ENCODE data around the gene ETS1.
"Not testable (repeated sequence)": the region's sequence is repeated elsewhere in the genome, so short reads cannot be mapped to it uniquely, and the experiment has no call there.

ETS1 gene

DNA sequence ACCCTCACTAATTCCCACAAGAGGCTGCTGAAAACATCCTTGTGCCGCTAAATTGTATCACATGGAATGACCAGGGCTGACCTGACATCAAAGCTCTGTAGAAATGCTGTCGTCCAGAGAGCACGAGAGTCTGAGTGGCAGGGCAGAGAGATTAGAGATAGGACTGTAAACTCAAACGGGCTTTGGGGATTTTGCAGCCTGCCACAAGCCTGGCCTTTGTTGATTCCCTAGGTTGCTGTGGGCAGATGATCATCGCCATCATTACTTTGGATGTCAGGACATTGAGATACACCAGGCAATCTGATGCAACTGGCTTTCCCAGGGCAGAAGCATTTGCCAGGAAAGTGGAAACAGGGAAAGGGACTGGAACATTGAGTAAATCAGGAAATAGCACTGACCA lies 131.6 kb downstream of the ETS1 start:
- ChIA-PET CTCF (no interaction called here), POLR2A (no interaction called here)

DNA sequence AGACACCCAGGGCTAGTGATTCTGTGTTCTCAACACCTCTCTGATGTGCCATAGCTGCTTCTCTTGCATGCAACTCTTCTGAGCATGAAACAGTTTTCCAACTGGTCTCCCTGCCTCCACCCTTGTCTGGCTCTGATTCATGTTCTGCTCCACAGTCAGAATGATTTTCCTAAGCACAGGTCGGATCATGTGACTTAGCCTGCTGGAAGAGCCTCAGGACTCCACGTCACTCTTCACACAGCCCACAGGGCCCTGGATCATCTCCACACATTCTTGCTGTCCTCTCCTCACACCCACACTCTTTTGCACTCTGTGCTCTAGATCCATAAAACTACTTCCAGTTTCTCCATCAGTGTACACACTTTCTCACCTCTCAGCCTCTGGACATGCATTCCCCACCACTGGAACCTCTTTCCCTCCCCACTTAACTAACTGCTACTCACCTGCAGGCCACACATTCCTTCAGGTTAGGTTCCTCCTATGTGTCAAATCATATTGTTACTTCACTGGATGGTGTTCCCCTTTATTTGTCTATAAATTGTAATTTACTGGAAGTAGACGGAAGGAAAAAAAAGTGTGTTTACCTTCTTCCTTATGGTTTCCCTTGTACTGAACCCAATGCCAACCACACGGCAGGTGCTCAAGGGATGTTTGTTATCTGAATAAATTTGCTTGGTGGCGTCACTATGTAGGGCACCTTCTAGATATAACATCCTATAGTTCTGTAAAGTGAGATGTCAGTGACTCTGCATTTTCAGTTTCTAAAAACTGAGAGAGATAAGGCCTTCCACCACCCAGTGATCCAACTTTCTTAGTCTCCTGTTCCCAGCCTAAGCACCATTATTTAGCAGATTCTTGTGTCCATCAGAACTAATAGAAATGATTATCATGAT lies 133.7 kb downstream of the ETS1 start:
- POLR2A ChIA-PET, result no interaction called here
- no peak for TF ChIP-seq CTBP1 (IDR thresholded peaks at IDR 0.05; ENCODE audit: borderline replicate concordance)
- no peak for TF ChIP-seq ELF4 (IDR thresholded peaks at IDR 0.05)
- TF ChIP-seq LEF1 (IDR thresholded peaks at IDR 0.05; ENCODE audit: borderline replicate concordance), result no peak
- TF ChIP-seq TARDBP (IDR thresholded peaks at IDR 0.05), result no peak
- TF ChIP-seq FOXM1 (IDR thresholded peaks at IDR 0.05; ENCODE audit: borderline replicate concordance), result no peak
- TF ChIP-seq, protein P1, sequence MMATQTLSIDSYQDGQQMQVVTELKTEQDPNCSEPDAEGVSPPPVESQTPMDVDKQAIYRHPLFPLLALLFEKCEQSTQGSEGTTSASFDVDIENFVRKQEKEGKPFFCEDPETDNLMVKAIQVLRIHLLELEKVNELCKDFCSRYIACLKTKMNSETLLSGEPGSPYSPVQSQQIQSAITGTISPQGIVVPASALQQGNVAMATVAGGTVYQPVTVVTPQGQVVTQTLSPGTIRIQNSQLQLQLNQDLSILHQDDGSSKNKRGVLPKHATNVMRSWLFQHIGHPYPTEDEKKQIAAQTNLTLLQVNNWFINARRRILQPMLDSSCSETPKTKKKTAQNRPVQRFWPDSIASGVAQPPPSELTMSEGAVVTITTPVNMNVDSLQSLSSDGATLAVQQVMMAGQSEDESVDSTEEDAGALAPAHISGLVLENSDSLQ (IDR thresholded peaks at IDR 0.05), result no peak
- no peak for TF ChIP-seq FOXK2 (IDR thresholded peaks at IDR 0.05)
- no peak for TF ChIP-seq NFRKB (IDR thresholded peaks at IDR 0.05)
- no peak for TF ChIP-seq FOXA1 (IDR thresholded peaks at IDR 0.05)
- TF ChIP-seq SP1 (IDR thresholded peaks at IDR 0.05), result no peak
- no peak for TF ChIP-seq HDGF (IDR thresholded peaks at IDR 0.05; ENCODE audit: borderline replicate concordance)
- no peak for TF ChIP-seq BHLHE40 (IDR thresholded peaks at IDR 0.05; ENCODE audit: borderline replicate concordance)
- no peak for DNase-seq (ENCODE audit: extremely low spot score)
- CTCF ChIA-PET, result no interaction called here

More for the DNA sequence above, 131.6 kb downstream of the ETS1 start:
- TF ChIP-seq ZNF384 (IDR thresholded peaks at IDR 0.05) (no peak), ARNT (IDR thresholded peaks at IDR 0.05) (no peak), L3MBTL2 (conservative IDR thresholded peaks at IDR 0.05) (no peak), NFRKB (IDR thresholded peaks at IDR 0.05) (no peak), SUZ12 (IDR thresholded peaks at IDR 0.05) (no peak)
- DNase-seq (ENCODE audit: extremely low spot score), result no peak

DNA sequence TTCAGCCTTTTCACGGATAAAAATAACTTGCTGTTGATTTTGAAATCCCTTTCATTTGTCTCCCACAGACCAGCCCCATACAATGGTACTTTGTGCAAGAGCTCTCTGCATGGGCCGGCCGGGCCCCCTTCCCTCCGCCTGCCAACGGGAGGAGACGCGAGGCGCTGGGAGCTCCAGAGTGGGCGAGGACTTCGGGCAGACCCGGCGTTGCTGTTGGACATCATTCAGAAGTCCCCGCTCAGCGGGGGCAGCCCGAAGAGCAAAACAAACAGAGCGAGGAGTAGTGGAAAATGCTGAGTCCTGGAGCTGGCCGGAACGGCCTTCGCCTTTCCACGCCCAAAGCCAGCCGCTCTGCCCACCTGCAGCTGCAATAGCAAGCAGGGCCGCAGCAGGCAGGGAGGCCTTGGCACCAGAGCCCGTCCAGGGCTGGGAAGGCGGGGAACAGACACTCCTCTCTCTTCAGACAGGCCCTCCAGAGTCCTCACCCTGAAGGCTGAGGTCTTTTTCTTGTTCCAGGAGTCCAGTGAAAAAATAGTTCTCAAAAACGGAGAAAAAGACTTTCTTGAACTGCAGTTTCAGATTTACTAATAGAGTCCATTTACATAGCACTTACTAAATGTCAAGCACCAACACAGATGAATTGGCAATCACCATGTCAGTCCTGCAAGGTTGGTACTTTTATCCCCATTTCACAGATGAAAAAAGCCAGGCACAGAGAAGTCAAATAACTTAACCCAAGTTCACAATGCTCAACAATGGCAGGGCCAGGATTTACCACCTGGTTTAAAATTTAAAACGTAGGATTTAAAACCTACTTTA lies 135.5 kb downstream of the ETS1 start:
- DNase-seq (ENCODE audit: extremely low spot score), result no peak
- TF ChIP-seq BHLHE40 (IDR thresholded peaks at IDR 0.05; ENCODE audit: borderline replicate concordance) (no peak), SP1 (IDR thresholded peaks at IDR 0.05) (no peak), ARNT (IDR thresholded peaks at IDR 0.05) (no peak), FOXM1 (IDR thresholded peaks at IDR 0.05; ENCODE audit: borderline replicate concordance) (no peak), HDGF (IDR thresholded peaks at IDR 0.05; ENCODE audit: borderline replicate concordance) (no peak), ELF4 (IDR thresholded peaks at IDR 0.05) (no peak), ZNF384 (IDR thresholded peaks at IDR 0.05) (no peak), CTBP1 (IDR thresholded peaks at IDR 0.05; ENCODE audit: borderline replicate concordance) (no peak)
- TF ChIP-seq, protein P1 (IDR thresholded peaks at IDR 0.05), result no peak
- ChIA-PET CTCF (no interaction called here), POLR2A (no interaction called here)

DNA sequence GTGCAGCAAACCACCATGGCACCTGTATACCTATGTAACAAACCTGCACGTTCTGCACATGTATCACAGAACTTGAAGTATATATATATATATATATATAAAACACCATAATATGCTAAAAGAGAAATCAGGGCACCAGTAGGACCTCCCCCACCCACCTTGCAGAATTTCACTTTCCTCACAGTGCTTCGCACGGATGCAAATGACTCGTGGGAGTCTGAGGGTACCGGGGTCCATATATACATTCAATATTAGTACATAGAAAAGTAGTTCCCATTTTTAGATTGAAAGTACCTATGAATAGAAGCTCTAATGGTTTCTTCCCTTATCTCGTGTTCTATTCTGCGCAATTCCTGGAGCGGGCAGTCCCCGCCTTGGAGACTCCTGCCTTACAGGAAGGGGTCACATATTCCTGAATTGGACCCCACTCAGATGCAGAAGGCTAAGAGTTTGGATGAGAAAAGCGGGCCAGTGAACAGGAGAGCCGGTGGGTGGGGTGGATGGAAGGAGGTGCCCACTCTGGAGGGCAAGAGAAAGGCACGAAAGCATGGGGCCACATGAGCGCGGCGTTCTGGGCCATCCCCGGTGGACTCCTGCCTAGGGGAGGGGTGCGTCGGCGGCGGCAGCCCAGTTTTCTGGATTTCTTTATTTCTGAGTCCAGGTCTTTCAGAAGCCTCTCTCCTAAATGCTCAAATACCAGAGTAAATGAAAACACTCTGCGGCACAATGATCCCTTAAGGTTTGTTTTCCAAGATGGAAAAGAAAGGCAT lies 136.3 kb downstream of the ETS1 start:
- TF ChIP-seq LEF1 (IDR thresholded peaks at IDR 0.05; ENCODE audit: borderline replicate concordance), result no peak
- TF ChIP-seq ZNF384 (IDR thresholded peaks at IDR 0.05), result no peak
- no peak for TF ChIP-seq L3MBTL2 (conservative IDR thresholded peaks at IDR 0.05)
- TF ChIP-seq, protein P1 (IDR thresholded peaks at IDR 0.05), result no peak
- CTCF ChIA-PET, result no interaction called here
- DNase-seq (ENCODE audit: extremely low spot score), result no peak
- POLR2A ChIA-PET, result no interaction called here

DNA sequence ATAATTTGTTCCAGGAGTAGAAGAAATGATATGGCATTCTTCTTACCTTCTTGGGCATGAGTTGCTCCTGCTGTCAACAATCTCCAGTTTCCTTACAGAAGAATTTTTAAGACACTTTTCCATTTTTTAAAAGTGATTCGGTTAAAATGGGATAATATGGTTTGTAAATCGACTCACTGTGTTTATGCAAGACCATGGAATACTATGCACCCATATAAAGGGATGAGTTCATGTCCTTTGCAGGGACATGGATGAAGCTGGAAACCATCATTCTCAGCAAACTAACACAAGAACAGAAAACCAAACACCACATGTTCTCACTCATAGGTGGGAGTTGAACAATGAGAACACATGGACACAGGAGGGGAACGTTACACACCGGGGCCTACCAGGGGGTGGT lies 136.9 kb downstream of the ETS1 start:
- POLR2A ChIA-PET; DNase-seq (ENCODE audit: extremely low spot score): not testable (repeated sequence)
- CTCF ChIA-PET, result interaction anchor here (1.0 kb wide), 1 partner anchor 34 kb away, joined by 4 read pairs; no protein-coding TSS in a partner anchor

DNA sequence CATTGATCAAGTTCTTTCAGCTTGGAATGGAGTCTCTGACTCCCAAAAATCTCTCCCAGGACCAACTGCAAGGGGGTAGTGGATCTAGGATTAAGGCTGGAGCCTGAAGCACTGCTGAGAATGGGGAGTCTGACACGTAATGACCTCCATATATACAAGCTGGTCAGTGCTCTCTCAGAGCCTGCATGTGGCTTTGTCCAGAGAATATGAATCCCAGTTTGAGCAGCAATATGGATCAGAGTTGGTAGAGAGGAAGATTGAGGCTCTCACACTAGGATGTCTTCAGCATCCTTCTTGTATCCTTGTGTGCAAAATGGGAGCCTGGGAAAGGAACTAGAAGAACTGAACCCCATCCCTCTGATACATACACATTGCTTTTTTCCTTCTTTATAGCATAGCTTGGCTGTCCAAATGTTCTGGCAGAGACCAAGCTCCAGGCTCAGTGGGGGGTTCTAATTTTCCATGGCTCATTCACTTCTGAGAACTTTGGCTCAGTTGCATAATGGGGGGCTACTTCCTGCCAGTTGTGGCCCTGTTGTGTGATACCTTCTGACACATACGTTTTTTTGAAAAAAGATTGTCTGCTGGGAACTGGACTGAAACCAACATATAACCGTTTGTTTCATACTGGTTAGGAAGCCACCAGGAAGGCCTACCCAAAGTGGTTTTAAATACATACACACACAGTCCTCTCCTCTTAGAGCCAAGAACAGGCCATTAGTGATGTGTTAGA lies 138.2 kb downstream of the ETS1 start:
- DNase-seq (ENCODE audit: extremely low spot score), result no peak
- no peak for TF ChIP-seq CTBP1 (IDR thresholded peaks at IDR 0.05; ENCODE audit: borderline replicate concordance)
- TF ChIP-seq SUZ12 (IDR thresholded peaks at IDR 0.05), result no peak
- no peak for TF ChIP-seq ELF4 (IDR thresholded peaks at IDR 0.05)
- no peak for TF ChIP-seq BHLHE40 (IDR thresholded peaks at IDR 0.05; ENCODE audit: borderline replicate concordance)
- ChIA-PET CTCF (interaction anchor here (1.0 kb wide), 1 partner anchor 35 kb away, joined by 4 read pairs; no protein-coding TSS in a partner anchor), POLR2A (no interaction called here)

Measured in HEK293T (cell line).